Muscle of leg (tissue), 16 donors: ENCODE data around the gene PAM. TPM values are rescaled to one million over a fixed set of nuclear protein-coding genes. Genes with fewer than 3 reads are reported as not detected.

ENCODE experiments used
- DNase-seq: peaks from one replicate; pipeline ENCODE4 v3.0.0; 2013
- H3K27ac ChIP-seq: one replicate; pipeline ENCODE4 v1.5.1; 2013; ENCODE audit warnings: mild to moderate bottlenecking, low read length, control low read depth
- H3K27me3 ChIP-seq: one replicate; pipeline ENCODE4 v1.6.1; 2013; ENCODE audit warnings: low read length; ENCODE audit not compliant: control insufficient read depth, insufficient read depth
- H3K36me3 ChIP-seq: one replicate; pipeline ENCODE4 v1.6.1; 2013; ENCODE audit warnings: low read length; ENCODE audit not compliant: control insufficient read depth, insufficient read depth
- H3K4me1 ChIP-seq: one replicate; pipeline ENCODE4 v1.6.1; 2013; ENCODE audit warnings: low read length; ENCODE audit not compliant: control insufficient read depth, insufficient read depth
- H3K4me3 ChIP-seq: one replicate; pipeline ENCODE4 v1.5.1; 2013; ENCODE audit warnings: low read length, control low read depth
- H3K9me3 ChIP-seq: replicated peaks from 2 replicates; pipeline ENCODE4 v1.6.1; 2013; ENCODE audit warnings: low read depth, low read length; ENCODE audit not compliant: control insufficient read depth
- WGBS: methylation state at CpG from one replicate; pipeline ENCODE4 v1.1.5; 2013; ENCODE audit warnings: missing lambda C conversion rate; ENCODE audit not compliant: insufficient coverage; 5-methylcytosine and 5-hydroxymethylcytosine counted together
- long read RNA-seq, 11 donors: transcript quantifications; one replicate each; lab custom pipeline, GENCODE V29; 2026
- polyA plus RNA-seq, 8 donors: library from polyadenylated mRNA; unstranded; fragments of 120-200 nt; gene quantifications; one replicate each; pipeline versions ENCODE4 v1.2.1 to v1.2.3, GENCODE V29; 2013; ENCODE audit warnings: inconsistent platforms in 1 of 8, low replicate concordance in 1 of 8; ENCODE audit not compliant: insufficient read length in 8 of 8, insufficient read depth in 1 of 8
- total RNA-seq: library from RNA; stranded (reverse); fragments of 120-200 nt; gene quantifications from one replicate; pipeline ENCODE4 v1.2.4, GENCODE V29; 2013

Gene PAM
- 118 TPM for total RNA-seq
- polyA plus RNA-seq = 100 to 1,000 TPM in 7 of 8 donors, 10 to 100 TPM in 1; 96.6 to 146 (median 123) TPM
- long read RNA-seq, donor 1, partial matches to known transcripts = 5 of 7 reads
- long read RNA-seq, donor 1, other reads (novel, unspliced or antisense) = 0 of 7 reads
- long read RNA-seq, donor 2, partial matches to known transcripts = 0 of 1 reads
- long read RNA-seq, donor 2, other reads (novel, unspliced or antisense) = 0 of 1 reads
- long read RNA-seq, donor 3, full-length matches to known transcripts = 3 of 8 reads
- long read RNA-seq, donor 3, partial matches to known transcripts = 5 of 8 reads
- long read RNA-seq, donor 3, other reads (novel, unspliced or antisense) = 0 of 8 reads
- long read RNA-seq, donor 4, partial matches to known transcripts = 0 of 3 reads
- long read RNA-seq, donor 4, other reads (novel, unspliced or antisense) = 0 of 3 reads
- long read RNA-seq, donor 5, full-length matches to known transcripts = 12 of 36 reads
- long read RNA-seq, donor 5, partial matches to known transcripts = 24 of 36 reads
- long read RNA-seq, donor 5, other reads (novel, unspliced or antisense) = 0 of 36 reads
- long read RNA-seq, donor 6, full-length matches to known transcripts = 5 of 19 reads
- long read RNA-seq, donor 6, partial matches to known transcripts = 14 of 19 reads
- long read RNA-seq, donor 6, other reads (novel, unspliced or antisense) = 0 of 19 reads
- long read RNA-seq, donor 7, full-length matches to known transcripts = 2 of 28 reads
- long read RNA-seq, donor 7, partial matches to known transcripts = 26 of 28 reads
- long read RNA-seq, donor 7, other reads (novel, unspliced or antisense) = 0 of 28 reads
- long read RNA-seq, donor 8, partial matches to known transcripts = 0 of 1 reads
- long read RNA-seq, donor 8, other reads (novel, unspliced or antisense) = 0 of 1 reads
- long read RNA-seq, donor 9, full-length matches to known transcripts = 3 of 3 reads
- long read RNA-seq, donor 9, partial matches to known transcripts = 0 of 3 reads
- long read RNA-seq, donor 9, other reads (novel, unspliced or antisense) = 0 of 3 reads
- long read RNA-seq, donor 10, full-length matches to known transcripts = 4 of 43 reads
- long read RNA-seq, donor 10, partial matches to known transcripts = 39 of 43 reads
- long read RNA-seq, donor 10, other reads (novel, unspliced or antisense) = 0 of 43 reads
- long read RNA-seq, donor 11, partial matches to known transcripts = 7 of 8 reads
- long read RNA-seq, donor 11, other reads (novel, unspliced or antisense) = 0 of 8 reads

DNA sequence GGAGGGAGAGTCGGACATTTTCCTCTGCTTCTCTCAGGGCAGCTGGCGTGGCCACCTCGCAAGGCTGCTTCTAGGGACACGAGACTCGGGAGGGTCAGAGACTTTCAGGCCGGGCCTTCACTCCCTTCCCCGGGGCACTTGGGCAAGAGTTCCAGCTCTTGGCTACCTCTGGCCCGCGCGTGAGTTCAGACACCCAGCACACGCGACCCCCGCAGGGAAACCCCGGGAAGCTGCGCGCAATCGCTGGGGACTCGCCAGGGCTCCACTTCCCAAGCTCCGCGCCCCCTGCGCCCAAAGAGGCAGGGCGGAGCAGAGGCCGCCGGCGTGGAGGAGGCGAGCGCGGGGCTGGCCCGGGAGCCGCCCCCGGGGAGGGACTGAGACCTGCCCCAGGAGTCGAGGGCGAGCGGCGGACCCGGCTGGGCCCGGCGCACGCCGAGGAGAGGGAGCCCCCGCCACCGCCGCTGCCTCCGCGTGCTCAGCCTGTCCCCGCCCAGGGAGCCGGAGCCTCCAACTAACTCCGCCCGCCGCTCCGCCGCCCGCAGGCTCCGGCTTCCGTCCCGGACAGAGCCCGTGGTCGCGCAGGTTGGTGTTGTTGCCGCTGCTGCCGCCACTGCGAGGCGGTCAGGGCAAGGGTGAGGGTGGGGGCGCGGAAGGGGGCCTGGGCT lies at the start of gene PAM:
Gene PAM (plus strand): TSS at position 539 of the 665 bp plus-strand sequence. CDS start 110,891 bp downstream, outside the sequence.
- H3K4me1 ChIP-seq = peaks cover 13% of the 10 kb centered on the region
- peak; percentile 86 for DNase-seq
- H3K36me3 ChIP-seq = no peaks in the 10 kb centered on the region
- no peaks in the 10 kb centered on the region for H3K9me3 ChIP-seq
- H3K27me3 ChIP-seq = peaks cover 10% of the 10 kb centered on the region
- WGBS = under 1% methylated on average over 63 of the region's 65 CpGs
- H3K27ac ChIP-seq = peak within 1 kb of the TSS; percentile 84
- peak within 1 kb of the TSS; percentile 88 for H3K4me3 ChIP-seq

DNA sequence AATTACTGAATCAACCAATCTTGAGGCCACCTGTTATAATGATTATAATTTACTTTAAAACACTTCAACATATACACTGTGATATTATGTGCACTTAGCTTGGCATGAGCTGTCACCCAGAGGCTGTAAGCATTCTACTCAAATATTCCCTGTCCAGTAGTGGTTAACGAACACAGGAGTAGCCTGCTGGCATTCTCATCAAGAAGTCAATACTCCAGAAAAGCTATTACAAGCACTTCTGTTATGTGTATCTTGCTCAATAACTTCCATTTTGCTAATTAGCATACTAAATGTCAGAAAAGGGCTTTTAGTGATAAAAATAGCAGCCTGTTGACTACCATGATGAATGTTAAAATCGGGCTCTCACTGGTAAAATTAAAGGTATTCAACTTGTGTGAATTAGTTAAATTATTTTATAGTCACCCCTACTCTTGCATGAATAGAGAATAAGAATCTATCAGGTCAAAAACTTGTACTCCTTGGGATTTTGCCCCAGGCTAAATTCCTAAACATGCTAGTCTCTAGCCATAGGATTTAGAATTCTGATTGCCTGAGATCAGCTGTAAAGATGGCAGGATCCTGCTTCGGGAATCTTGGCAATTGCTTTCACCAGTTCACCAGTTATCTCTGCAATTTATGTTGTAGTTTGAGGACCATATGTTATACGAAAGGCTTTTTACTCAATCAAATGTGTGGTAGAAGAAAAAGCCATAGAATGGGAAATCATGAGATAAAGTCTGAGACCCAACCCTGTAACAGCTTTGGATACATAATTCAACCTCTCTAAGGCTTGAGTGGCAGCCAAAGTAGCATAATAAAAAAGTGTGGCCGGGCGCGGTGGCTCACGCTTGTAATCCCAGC lies 43.4 kb upstream of the PAM start:
- H3K27me3 ChIP-seq = no peaks in the 10 kb centered on the region
- WGBS = 81% methylated on average over 3 of the region's 8 CpGs
- no peak overlapping the region for H3K4me3 ChIP-seq
- no peak overlapping the region for H3K27ac ChIP-seq
- no peaks in the 10 kb centered on the region for H3K4me1 ChIP-seq
- no peak for DNase-seq
- H3K36me3 ChIP-seq = no peaks in the 10 kb centered on the region
- H3K9me3 ChIP-seq = no peaks in the 10 kb centered on the region

DNA sequence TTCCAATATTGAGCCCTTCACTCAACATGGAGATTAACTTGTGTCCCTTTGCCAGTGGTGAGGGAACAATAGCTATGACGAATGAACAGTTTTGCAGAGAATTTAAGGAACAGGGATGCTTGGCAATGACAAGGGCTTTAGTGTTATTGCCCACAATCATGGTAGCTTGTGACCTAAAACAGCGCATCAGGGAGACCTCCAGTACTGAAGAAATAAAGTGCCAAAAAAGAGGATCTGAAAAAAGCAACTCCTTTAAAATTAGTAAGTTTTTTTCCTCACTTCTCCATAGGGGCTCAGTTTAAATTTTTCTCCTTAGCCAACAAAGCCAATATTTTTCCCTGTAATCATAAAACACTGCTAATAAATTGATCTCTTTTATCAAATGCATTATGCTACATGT lies 41.8 kb upstream of the PAM start:
- no peak for DNase-seq
- Histone ChIP-seq H3K36me3 (no peaks in the 10 kb centered on the region), H3K4me1 (no peaks in the 10 kb centered on the region), H3K27me3 (no peaks in the 10 kb centered on the region), H3K4me3 (no peak overlapping the region), H3K27ac (no peak overlapping the region), H3K9me3 (no peaks in the 10 kb centered on the region)
- 67% methylated on average over 1 of the region's 2 CpGs for WGBS

DNA sequence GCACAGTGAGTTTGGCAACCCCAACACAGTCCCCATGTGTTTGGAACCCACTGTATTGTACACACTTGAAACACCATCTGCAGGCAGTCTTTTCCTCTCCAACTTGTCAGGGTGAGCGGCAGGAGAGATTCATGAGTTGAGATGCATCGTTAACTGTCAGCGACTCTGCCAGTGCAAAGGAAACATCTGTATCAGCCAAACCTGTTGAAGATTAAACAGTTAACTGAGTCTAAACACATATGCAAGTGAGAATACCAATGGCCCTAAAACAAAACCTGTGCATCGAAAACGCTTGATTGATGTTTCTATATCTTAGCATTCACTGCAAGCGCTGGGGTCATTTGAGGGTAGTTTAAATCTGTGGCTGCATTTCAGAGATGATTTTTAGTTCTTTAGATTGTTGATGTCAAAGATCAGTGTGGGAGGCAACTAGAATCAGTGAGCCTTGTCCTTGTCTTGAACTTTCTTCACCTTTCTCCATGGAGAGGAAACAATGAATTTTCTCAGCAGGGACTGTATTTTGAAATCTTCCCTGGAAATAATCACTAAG lies 41.3 kb upstream of the PAM start:
- WGBS = 35% methylated on average over 2 of the region's 6 CpGs
- no peaks in the 10 kb centered on the region for H3K27me3 ChIP-seq
- no peaks in the 10 kb centered on the region for H3K4me1 ChIP-seq
- H3K36me3 ChIP-seq = no peaks in the 10 kb centered on the region
- no peak overlapping the region for H3K27ac ChIP-seq
- no peaks in the 10 kb centered on the region for H3K9me3 ChIP-seq
- no peak overlapping the region for H3K4me3 ChIP-seq
- DNase-seq = peak; percentile 11

DNA sequence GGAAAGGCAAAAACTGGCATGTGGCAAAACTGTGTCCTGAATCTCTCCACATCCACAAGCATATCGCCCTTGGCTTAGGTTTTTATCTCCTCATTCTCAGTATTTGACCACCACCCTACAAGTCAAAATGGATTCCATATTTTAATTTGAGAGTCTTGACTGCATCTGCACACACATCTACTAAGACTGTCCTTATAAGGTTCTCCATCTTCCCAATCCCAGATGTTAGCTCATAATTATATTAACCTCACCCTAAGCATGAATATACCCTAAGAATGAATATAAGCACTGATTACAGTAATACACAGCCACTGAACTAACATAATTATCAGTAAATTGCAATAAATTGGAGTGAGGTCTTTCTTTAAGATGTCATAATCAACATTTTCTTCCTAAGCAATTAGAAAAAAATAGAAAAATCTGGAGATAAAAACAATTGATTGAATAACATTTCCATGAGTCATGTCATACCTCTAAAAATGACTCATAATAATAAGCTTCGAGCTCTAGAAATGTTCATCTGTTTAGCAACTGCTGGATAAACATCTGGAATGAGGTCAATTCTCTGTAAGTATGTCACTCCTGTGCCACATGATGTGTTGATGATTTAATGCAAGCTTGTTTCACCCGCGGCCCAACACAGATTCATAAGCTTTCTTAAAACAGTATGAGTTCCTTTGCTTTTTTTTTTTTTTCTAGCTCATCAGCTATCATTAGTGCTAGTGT lies 39.9 kb upstream of the PAM start:
- H3K27ac ChIP-seq = no peak overlapping the region
- no peak for DNase-seq
- H3K4me3 ChIP-seq = no peak overlapping the region
- H3K4me1 ChIP-seq = no peaks in the 10 kb centered on the region
- no CpG with 5 or more reads among the region's 4 CpGs for WGBS
- no peaks in the 10 kb centered on the region for H3K9me3 ChIP-seq
- H3K36me3 ChIP-seq = no peaks in the 10 kb centered on the region
- H3K27me3 ChIP-seq = no peaks in the 10 kb centered on the region

DNA sequence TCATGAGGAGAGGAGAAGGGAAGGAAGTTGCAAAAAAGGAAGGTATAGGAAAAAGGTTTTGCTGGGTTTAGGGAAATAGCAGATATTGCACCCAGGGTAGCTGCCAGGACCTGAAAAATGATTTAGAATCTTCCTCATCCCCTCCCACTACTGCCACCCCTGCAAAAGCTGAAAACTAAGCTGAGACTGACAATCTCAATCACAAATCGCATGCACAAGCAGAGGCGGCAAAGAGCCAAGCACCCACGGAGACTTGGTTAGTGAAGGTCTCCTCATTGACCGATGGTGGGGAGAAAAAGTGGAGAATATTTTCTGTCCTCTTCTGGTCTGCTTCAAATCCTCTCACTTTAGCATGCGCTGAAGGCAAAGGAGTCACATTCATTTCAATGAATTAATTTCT lies 39.1 kb upstream of the PAM start:
- no CpG with 5 or more reads among the region's 5 CpGs for WGBS
- DNase-seq = no peak
- H3K36me3 ChIP-seq = no peaks in the 10 kb centered on the region

DNA sequence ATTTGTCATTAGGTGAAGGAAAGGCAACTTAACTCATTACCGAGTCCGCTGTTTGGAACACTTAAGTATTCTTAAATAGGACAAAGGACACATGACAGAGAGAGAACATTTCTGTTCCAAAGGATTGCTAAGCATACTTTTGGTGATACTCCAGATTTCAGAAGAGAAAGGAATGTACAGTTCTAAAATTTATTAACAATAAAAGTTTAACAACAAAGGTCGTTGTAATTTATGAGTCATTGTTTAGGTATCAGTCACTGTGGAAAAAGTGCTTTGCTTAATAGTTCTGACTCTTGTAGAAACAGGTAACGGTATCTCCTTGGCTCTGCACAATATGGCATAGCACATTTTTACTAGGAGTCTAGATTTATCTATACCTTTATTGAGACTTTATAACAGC lies 36.3 kb upstream of the PAM start:
- WGBS = no CpG with 5 or more reads among the region's 4 CpGs
- DNase-seq = no peak
- H3K4me1 ChIP-seq = no peaks in the 10 kb centered on the region

More for the DNA sequence above, 39.1 kb upstream of the PAM start:
- Histone ChIP-seq H3K27ac (no peak overlapping the region), H3K4me1 (no peaks in the 10 kb centered on the region), H3K27me3 (no peaks in the 10 kb centered on the region), H3K9me3 (no peaks in the 10 kb centered on the region), H3K4me3 (no peak overlapping the region)

DNA sequence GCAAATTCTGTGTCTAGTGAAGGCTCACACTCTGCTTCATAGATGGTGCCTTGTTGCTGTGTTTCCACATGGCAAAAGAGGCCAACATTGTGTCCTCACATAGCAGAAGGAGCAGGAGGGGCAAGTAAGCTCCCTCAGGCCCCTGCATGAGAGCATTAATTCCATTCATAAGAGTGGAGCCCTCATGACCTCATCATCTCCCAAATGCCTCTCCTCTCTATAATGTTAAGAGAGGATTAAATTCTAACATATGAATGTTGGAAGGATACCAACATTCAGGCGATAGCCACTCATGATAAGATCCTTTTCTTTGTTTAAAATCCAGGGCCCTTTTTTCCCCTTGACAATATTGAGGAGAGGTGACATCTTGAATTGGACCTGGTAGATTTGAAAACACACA lies 35.2 kb upstream of the PAM start:
- Histone ChIP-seq H3K27ac (no peak overlapping the region), H3K9me3 (no peaks in the 10 kb centered on the region), H3K4me3 (no peak overlapping the region), H3K4me1 (no peaks in the 10 kb centered on the region), H3K27me3 (no peaks in the 10 kb centered on the region), H3K36me3 (no peaks in the 10 kb centered on the region)
- WGBS = no CpG with 5 or more reads among the region's 1 CpG
- no peak for DNase-seq

More for the DNA sequence above, 36.3 kb upstream of the PAM start:
- Histone ChIP-seq H3K27me3 (no peaks in the 10 kb centered on the region), H3K27ac (no peak overlapping the region), H3K4me3 (no peak overlapping the region), H3K36me3 (no peaks in the 10 kb centered on the region), H3K9me3 (no peaks in the 10 kb centered on the region)
